Smooth muscle cell (in vitro differentiated cells): Measurements from ENCODE around the gene C2orf76. TPM values are rescaled to one million over a fixed set of nuclear protein-coding genes. Genes with fewer than 3 reads are reported as not detected.

Source experiments
- DNase-seq: peaks from one replicate; lab custom pipeline; 2025; ENCODE audit not compliant: unreplicated experiment; lab: John Stamatoyannopoulos, UW
- H2AFZ ChIP-seq: fragments of 200-600 bp; sonication (generic); 2 replicates; pipeline ENCODE4 v1.6.0; 2016; ENCODE audit warnings: antibody characterized with exemption, low read depth, mild to moderate bottlenecking
- H3F3A ChIP-seq: fragments of 200-600 bp; sonication (generic); 2 replicates; pipeline ENCODE4 v1.6.0; 2017; ENCODE audit warnings: antibody characterized with exemption, low read depth
- H3K27ac ChIP-seq: fragments of 200-600 bp; sonication (generic); 2 replicates; pipeline ENCODE4 v1.5.1; 2016; ENCODE audit warnings: low read depth, mild to moderate bottlenecking
- H3K27me3 ChIP-seq: fragments of 200-600 bp; sonication (generic); 2 replicates; pipeline ENCODE4 v1.6.1; 2016; ENCODE audit warnings: low read depth, mild to moderate bottlenecking
- H3K36me3 ChIP-seq: fragments of 200-600 bp; sonication (generic); 2 replicates; pipeline ENCODE4 v1.5.1; 2016; ENCODE audit warnings: low read depth
- H3K4me1 ChIP-seq: fragments of 200-600 bp; sonication (generic); 2 replicates; pipeline ENCODE4 v1.5.1; 2016; ENCODE audit warnings: low read depth
- H3K4me2 ChIP-seq: fragments of 200-600 bp; sonication (generic); 2 replicates; pipeline ENCODE4 v1.6.0; 2016; ENCODE audit warnings: mild to moderate bottlenecking
- H3K4me3 ChIP-seq: fragments of 200-600 bp; sonication (generic); 2 replicates; pipeline ENCODE4 v1.5.1; 2016; ENCODE audit warnings: mild to moderate bottlenecking
- H3K79me2 ChIP-seq: fragments of 200-600 bp; sonication (generic); 2 replicates; pipeline ENCODE4 v1.6.0; 2016; ENCODE audit warnings: low read depth, mild to moderate bottlenecking
- H3K9ac ChIP-seq: fragments of 200-600 bp; sonication (generic); 2 replicates; pipeline ENCODE4 v1.6.0; 2016; ENCODE audit warnings: low read depth
- H3K9me3 ChIP-seq: fragments of 200-600 bp; sonication (generic); replicated peaks from 2 replicates; pipeline ENCODE4 v1.5.1; 2016; ENCODE audit warnings: low read depth
- H4K20me1 ChIP-seq: fragments of 200-600 bp; sonication (generic); 2 replicates; pipeline ENCODE4 v1.6.0; 2016; ENCODE audit warnings: low read depth
- CTCF ChIP-seq: fragments of 200-600 bp; sonication (generic); IDR thresholded peaks from 2 replicates; pipeline ENCODE4 v1.5.1; 2017; ENCODE audit warnings: borderline replicate concordance, mild to moderate bottlenecking, antibody characterized with exemption; ENCODE audit not compliant: insufficient read depth, poor library complexity, severe bottlenecking
- WGBS: methylation state at CpG from one replicate; pipeline ENCODE4 v1.1.7; 2016; ENCODE audit warnings: low lambda C conversion rate; 5-methylcytosine and 5-hydroxymethylcytosine counted together
- polyA plus RNA-seq: library from polyadenylated mRNA; unstranded; fragments of >200 nt; fragmentation: Nextera tagmentation; extraction: Ambion mirVana; gene quantifications from 2 replicates; pipeline ENCODE4 v1.2.1, GENCODE V29; 2016
- total RNA-seq: library from RNA; depleted of rRNA; stranded (reverse); fragments of >200 nt; gene quantifications from 2 replicates; pipeline ENCODE4 v1.2.3, GENCODE V29; 2014

The C2orf76 gene
- total and polyA plus RNA-seq, 2 experiments from 2014 or later: 16.0 to 30.2 TPM

- Histone ChIP-seq H3K9me3 (no peaks in the 10 kb centered on the region), H3K27ac (no peak overlapping the region), H3K36me3 (no peaks in the 10 kb centered on the region), H3K9ac (no peak overlapping the region), H3K79me2 (no peaks in the 10 kb centered on the region), H2AFZ (no peak overlapping the region), H3K27me3 (no peaks in the 10 kb centered on the region), H3F3A (no peaks in the 10 kb centered on the region), H4K20me1 (no peaks in the 10 kb centered on the region), H3K4me2 (no peak overlapping the region), H3K4me1 (no peaks in the 10 kb centered on the region), H3K4me3 (no peak overlapping the region)
- TF ChIP-seq CTCF: no peak
- 90% methylated on average over 10 of the region's 10 CpGs for WGBS
- DNase-seq: no peak
Measured at GRCh38 chr2:119295688-119296375, 70.8 kb downstream of the C2orf76 start.

GRCh38 chr2:119294671-119295070 is 72.0 kb downstream of the C2orf76 start:
- Histone ChIP-seq H3K4me3 (no peak overlapping the region), H4K20me1 (no peaks in the 10 kb centered on the region), H3K4me2 (no peak overlapping the region), H3K27ac (no peak overlapping the region), H3F3A (no peaks in the 10 kb centered on the region), H3K36me3 (no peaks in the 10 kb centered on the region), H3K9me3 (no peaks in the 10 kb centered on the region), H3K9ac (no peak overlapping the region), H3K4me1 (no peaks in the 10 kb centered on the region), H2AFZ (no peak overlapping the region), H3K79me2 (no peaks in the 10 kb centered on the region), H3K27me3 (no peaks in the 10 kb centered on the region)
- no peak for DNase-seq
- TF ChIP-seq CTCF: no peak
- 97% methylated on average over 14 of the region's 14 CpGs for WGBS

- H3F3A ChIP-seq: no peaks in the 10 kb centered on the region
- H4K20me1 ChIP-seq: no peaks in the 10 kb centered on the region
- H3K79me2 ChIP-seq: no peaks in the 10 kb centered on the region
- no peak overlapping the region for H3K9ac ChIP-seq
- DNase-seq: no peak
- H3K27me3 ChIP-seq: no peaks in the 10 kb centered on the region
- H3K36me3 ChIP-seq: no peaks in the 10 kb centered on the region
- H3K27ac ChIP-seq: no peak overlapping the region
- H2AFZ ChIP-seq: no peak overlapping the region
- no peaks in the 10 kb centered on the region for H3K4me1 ChIP-seq
- TF ChIP-seq CTCF: no peak
- H3K4me3 ChIP-seq: no peak overlapping the region
- no peak overlapping the region for H3K4me2 ChIP-seq
- WGBS: 78% methylated on average over 7 of the region's 7 CpGs
- H3K9me3 ChIP-seq: no peaks in the 10 kb centered on the region
Measured at GRCh38 chr2:119293900-119294299, 72.7 kb downstream of the C2orf76 start.

DNA sequence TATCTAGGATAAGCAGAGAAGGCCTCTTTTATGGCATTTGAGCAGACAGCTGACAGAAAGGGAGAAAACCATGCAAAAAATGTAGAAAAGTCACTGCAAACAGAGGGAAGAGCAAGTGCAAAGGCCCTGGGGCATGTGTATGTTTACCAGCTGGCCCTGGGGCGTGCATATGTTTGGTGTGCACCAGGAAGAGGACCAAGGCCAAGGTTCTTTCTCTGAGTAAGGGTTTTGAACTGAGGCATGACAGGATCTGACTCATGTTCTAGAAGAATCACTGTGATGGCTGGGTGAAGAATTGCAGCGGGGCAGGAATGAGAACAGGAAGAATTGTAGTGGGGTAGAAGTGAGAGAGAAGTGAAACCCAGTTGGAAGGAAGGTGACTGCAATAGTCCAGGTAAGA is 73.4 kb downstream of the C2orf76 start:
- Histone ChIP-seq H3K4me3 (no peak overlapping the region), H3K4me2 (no peak overlapping the region), H3K79me2 (no peaks in the 10 kb centered on the region), H3K36me3 (no peaks in the 10 kb centered on the region), H3K9me3 (no peaks in the 10 kb centered on the region), H3F3A (no peaks in the 10 kb centered on the region), H3K4me1 (no peaks in the 10 kb centered on the region), H4K20me1 (no peaks in the 10 kb centered on the region), H3K27ac (no peak overlapping the region), H3K27me3 (no peaks in the 10 kb centered on the region), H3K9ac (no peak overlapping the region), H2AFZ (no peak overlapping the region)
- 93% methylated on average over 2 of the region's 2 CpGs for WGBS
- no peak for DNase-seq
- TF ChIP-seq CTCF: no peak
